NCI-H748 treated with DMSO at 0.1 percent for 48 hours (cell line): ENCODE results near the gene EEIG1.
A peak's percentile ranks its signal among the peaks of the same experiment; 100 is the strongest.

ENCODE experiments used
- DNase-seq: peaks from one replicate; lab custom pipeline; 2025; lab: John Stamatoyannopoulos, UW

EEIG1 gene

DNA sequence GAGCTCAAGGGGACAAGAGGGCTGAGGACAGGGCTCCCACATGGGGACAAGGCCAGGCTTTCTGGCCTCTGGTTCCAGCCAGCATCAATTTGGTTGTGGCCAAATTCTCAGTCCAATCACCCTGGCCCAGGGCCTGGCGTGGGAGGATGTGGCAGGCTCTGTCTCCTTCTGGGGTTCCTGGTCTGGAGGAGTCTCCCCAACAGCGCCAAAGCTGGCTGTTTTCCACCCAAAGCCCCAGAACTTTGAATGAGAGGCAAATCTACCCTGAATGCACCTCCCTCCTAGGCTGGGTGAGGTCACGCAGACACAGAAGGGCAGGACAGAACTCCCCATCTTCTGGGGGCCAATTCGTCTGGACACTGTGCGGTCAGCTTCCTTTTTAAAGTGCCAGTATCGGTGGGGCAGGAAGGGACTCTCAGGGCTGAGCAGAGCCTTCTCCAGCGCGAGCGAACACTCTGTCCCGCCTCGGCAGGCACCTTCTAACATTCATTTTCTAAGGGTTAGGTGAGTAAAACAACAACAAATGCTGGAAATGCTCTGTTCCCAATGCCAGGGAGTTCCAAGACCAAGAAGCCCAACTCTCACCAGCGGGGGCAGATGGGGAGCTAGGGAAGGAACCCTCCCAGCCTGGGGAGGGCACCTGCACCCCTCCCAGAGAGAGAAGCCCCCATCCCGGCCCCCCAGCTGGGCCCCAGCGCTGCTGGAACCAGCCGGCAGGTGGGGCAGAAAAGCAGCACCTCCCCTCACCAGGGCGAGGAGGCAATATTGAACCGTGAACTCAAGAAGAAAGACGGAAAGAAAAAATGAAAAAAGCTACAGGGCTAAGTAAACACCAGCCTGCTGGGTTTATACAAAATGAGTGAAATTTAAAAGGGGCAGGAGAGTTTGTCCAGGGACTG is 39.5 kb downstream of the EEIG1 start:
- DNase-seq: no peak

DNA sequence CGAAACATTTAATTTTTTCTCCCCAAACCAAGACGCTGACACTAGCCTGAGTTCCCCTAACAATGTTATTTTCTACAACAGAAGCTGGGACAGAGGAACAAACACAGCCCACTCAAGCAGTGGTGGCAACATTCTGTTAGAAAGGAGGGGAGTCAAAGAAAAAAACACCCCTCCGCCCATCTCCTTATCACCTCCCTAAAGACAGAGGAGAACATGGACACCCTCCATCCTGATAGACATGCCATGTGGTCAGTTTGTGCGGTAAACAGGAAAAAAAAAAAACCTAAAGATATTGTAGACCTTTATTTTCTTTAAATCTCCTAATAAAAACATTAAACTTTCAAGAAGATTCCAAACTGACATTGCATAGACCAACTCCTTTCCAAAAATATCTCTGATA is 40.2 kb downstream of the EEIG1 start:
- DNase-seq: no peak

DNA sequence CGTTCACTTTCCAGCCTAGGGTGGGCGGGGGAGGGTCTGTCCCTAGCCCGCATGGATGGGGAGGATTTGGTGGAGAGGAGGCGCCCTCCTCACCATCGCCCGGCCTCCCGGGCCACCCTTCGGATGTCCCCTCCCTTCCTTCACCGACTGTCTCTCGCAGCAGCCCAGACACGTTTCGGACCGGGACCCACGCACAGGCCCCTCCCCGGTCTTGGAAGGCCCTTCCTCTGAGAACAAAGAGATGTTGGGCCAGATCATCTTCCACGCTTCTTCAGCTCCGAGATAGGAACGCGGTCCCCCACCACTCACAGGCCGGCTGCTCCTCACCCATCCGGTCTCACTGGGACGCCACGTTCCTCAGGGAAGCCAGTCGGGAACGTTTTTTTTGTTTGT is 42.5 kb downstream of the EEIG1 start:
- no peak for DNase-seq

DNA sequence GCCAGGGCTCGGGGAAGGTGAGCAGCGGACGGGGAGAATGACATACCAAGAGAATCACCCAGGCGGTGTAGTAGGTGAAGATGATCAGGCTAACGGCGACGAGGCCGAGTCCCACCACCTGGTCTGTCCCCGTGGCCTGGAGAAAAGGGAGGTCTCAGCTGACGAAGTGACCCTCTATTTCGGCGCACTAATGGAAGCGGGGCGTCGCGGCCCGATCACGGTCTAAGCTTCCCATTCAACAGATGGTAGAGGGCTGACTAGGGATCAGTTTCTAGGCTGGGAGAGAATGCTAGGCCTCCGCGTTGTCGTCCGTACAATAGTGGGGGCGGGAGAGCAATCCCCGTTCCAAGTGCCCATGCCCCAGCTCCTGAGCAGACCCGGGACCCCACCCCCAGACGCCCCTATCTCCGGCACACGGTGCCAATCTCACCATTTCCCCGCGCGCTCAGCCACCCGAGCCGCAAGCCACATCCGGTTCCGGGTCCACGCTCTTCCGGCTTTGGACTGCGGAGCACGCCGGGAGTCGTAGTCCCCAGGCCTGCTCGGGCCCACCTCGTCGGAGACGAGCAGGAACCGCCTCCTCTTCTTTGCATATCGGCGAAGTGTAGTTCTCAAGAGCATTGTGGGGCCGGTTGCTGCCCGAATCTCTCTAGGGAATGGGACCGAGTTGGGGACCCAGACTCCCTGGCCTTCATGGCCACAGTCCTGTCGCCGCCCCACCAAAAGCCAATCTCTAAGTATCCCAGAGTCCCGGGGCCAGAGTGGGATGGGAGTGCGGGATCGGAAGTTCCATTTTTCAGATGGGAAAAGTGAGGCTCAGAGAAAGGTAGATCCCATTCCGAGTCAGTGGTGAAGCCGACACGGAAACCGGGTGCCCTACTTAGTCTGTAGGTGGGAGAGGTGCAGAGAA is 43.1 kb downstream of the EEIG1 start, which contains the start of gene DPM2:
DPM2 (minus strand) TSS at position 467 of the 910 bp plus-strand sequence; CDS start at position 433, 34 bp downstream.
- peak; percentile 30 for DNase-seq

DNA sequence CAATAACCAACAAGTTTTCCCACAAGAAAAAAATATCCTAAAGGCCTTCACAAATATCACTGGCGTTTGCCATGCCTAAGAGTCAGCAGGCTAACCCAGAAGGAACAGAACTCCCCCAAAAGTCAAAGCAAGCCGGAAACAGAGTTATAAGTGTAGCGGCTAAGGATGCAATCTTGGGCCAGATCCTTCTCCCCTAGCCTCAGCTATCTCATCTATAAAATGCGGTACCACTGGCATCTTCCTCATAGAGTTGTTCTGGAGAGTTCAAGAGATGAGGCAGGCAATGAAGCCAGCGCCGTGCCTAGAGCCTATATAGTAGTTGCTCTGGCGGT is 43.8 kb downstream of the EEIG1 start:
- no peak for DNase-seq

DNA sequence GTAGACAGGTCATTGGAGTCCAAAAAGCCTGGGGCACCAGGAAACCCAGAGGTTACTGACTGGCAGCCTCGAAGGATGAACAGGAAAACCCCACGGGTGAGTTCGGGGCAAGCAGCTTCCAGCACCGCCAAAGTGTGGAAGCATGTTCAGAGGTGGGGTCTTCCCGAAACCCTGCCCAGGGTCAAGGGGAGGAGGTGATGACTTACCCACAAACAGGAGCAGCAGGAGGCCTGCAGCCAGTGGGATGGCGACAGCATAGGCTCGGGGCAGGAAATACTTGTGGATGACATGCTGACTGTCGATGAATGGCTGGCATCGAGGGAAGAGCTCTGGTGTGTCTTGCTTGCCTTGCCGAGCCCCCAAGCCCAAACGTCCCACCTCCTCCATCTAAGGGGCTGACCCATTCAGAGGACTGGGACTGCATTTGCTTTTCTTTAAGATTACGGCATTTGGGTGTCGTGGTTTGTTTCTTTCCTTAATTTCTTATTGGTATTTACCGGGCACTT is 44.4 kb downstream of the EEIG1 start:
- DNase-seq: no peak

DNA sequence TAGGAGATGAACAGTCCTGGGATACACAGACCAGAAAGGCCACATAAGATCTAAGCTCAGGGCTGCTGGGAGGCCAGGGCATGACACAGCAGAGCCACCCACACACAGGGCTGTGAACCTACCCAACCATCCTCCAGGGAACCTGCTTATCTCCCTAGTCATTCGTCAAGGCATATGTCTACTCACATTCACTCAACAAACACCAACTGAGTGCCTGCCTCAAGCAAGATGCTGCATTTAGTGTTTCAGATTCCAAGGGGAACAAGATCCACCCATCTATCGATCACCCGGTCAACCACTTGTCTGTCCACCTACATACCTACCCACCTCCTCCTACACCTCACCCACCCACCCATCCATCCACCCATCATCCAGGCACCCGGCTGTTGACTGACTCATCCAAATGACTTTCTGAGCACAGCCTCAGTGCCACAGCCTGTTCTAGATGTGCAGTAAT is 45.0 kb downstream of the EEIG1 start:
- DNase-seq: no peak

DNA sequence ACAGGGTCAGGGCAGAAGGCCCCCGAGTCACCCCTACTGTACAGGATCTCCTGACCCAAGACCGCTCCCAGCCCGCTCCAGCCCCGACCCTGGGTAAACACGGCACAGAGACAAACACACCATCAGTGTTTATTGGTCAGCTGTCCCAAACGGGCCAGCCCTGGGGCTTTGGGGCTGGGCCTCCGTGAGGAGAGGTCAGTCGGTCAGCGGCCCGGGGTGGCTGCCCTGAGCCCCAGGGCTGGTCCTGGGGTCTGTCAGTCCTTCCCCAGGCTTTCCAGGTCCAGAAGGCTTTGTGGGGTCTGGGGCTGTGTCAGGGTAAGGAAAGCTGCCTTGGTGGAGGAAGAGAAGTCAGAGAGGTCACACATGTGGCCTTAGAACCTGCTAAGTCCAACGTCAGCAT is 45.8 kb downstream of the EEIG1 start:
- DNase-seq: no peak

DNA sequence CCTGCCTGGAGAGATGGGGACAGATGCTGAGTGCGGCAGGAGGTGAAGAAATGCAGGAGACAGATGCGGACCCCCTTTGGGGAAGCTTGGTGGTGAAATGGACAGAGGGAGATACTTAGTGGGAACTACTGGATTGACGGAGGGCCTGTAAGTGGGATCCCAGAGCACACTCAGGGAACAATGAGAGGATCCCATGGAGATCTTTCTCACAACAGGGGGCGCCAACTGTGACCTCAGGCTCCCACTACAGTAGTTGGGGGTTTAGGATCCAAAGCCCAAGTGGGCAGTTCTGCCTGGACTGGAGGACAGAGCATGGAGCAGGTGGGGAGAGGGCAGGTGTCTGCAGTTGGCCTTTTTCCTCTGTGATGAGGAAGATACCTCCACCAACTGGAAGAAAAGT is 46.5 kb downstream of the EEIG1 start:
- no peak for DNase-seq

DNA sequence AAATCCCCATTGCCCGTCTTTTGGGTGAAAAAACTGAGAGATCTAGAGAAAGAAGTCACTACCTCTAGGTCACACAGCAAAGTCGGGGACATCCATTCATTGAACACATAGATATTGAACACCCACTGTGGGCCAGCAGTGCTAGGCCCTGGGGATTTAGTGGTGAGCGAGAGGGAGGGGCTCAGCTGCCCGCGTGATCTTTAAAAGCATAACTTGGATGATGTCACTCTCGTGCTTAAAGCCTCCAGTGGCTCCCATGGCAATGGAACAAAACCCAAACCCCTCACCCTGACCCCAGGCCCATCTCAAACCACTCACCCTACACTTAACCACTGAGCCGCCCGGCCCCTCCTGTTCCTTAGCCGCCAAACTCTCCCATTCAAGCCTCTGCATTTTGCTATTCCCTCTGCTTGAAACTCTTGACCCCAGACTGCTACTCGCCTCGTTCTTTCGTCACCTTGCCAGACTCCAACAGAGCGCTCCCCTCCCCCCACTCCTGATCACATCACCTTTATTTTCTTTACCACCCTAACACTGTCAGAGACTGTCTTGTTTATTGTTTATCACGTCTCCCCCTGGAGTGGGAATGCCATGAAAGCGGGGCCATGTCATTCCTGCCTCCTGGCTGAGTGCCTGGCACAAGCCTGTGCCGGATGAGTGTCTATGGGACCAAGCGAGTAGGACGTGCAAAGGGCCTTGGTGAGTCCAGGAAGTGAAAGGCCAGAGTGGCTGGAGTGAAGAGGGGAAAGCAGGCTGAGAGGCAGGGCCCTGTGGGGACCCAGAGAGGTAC is 49.5 kb downstream of the EEIG1 start:
- DNase-seq: peak; percentile 22
